Lower leg skin (tissue), 3 donors: Measurements from ENCODE around the gene WDR33.

Source experiments
- POLR2A ChIP-seq, 2 donors: fragments of 450-650 bp; IDR thresholded peaks; one replicate each; pipeline ENCODE4 v1.6.1; 2016 to 2017; ENCODE audit warnings: antibody characterized with exemption in 2 of 2, mild to moderate bottlenecking in 1 of 2, moderate library complexity in 1 of 2
- TF ChIP-seq, protein P1 (sequence below), 3 donors: fragments of 450-650 bp; IDR thresholded peaks; one replicate each; pipeline ENCODE4 v1.5.1; 2016; ENCODE audit warnings: antibody characterized with exemption in 3 of 3, mild to moderate bottlenecking in 3 of 3, moderate library complexity in 2 of 3

DNA sequence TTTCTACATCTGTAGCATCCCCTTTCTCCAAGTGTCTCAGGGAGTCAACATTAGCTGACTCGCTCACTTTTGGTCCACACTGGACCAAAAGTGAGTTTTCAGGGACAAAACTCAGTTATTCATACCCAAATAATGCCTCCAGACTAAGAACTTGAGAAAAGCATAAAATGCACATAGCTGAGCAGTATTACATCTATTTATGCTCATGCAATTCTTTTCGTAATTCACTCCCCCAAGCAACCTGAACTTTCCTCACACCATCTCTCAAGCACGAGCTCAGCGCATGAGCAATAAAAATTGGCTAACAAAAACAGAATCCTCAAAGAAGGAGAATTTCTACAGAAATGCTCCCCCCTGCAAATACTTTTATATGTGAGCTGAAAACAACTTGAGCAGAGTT lies 92.7 kb downstream of the WDR33 start:
- TF ChIP-seq, protein P1, sequence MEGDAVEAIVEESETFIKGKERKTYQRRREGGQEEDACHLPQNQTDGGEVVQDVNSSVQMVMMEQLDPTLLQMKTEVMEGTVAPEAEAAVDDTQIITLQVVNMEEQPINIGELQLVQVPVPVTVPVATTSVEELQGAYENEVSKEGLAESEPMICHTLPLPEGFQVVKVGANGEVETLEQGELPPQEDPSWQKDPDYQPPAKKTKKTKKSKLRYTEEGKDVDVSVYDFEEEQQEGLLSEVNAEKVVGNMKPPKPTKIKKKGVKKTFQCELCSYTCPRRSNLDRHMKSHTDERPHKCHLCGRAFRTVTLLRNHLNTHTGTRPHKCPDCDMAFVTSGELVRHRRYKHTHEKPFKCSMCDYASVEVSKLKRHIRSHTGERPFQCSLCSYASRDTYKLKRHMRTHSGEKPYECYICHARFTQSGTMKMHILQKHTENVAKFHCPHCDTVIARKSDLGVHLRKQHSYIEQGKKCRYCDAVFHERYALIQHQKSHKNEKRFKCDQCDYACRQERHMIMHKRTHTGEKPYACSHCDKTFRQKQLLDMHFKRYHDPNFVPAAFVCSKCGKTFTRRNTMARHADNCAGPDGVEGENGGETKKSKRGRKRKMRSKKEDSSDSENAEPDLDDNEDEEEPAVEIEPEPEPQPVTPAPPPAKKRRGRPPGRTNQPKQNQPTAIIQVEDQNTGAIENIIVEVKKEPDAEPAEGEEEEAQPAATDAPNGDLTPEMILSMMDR (IDR thresholded peaks at IDR 0.05): no peak
- no peak for TF ChIP-seq POLR2A (IDR thresholded peaks at IDR 0.05)
